A673 (cell line): Measurements from ENCODE around the gene NLRP1.

Source experiments
- EZH2 ChIP-seq: fragments of 200-600 bp; sonication (generic); IDR thresholded peaks from 2 replicates; pipeline ENCODE4 v1.6.1; 2017; ENCODE audit warnings: borderline replicate concordance, low read depth, mild to moderate bottlenecking, mixed read lengths, antibody characterized with exemption, low read length; ENCODE audit not compliant: poor library complexity, severe bottlenecking
- TF ChIP-seq, protein P1 (sequence below): fragments of 300-800, 200-600 bp; sonication (generic); conservative IDR thresholded peaks from 2 replicates; pipeline ENCODE4 v1.5.1; 2017; ENCODE audit warnings: low read depth, mild to moderate bottlenecking, antibody characterized with exemption, low read length, moderate library complexity, mixed read lengths

DNA sequence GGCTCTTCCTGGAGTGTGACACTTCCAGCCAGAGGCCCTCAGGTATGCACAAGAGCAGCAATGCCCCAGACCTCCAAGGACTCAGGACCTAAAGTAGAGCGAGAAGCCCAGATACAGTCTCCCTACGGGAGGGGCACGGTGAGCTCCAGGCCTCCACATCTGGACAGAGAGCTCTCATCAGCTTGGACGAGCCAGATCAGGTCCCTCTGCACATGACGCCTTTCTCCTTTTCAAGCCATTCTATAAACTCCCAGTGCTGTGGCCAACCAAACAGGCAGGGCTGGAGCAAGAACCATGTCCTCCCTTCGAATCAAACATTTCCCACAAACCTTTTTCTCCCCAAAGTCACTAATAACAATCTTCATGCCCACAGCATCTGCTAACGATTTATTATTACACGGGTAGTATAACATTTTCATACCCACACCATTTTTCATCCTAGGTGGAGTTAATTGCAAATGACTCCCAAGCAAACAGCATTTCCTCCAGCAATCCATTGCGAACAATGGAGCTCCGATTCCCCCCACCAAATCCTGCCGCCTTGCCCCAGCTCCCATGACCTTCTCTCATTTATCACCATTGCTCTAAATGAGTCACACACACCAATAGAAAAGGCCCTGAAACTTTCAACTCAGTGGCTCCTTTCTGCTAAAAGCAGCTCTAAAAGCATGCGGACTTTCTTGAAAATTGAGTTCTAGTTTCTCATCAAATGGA, 24.2 kb upstream of the NLRP1 start:
- TF ChIP-seq, protein P1, sequence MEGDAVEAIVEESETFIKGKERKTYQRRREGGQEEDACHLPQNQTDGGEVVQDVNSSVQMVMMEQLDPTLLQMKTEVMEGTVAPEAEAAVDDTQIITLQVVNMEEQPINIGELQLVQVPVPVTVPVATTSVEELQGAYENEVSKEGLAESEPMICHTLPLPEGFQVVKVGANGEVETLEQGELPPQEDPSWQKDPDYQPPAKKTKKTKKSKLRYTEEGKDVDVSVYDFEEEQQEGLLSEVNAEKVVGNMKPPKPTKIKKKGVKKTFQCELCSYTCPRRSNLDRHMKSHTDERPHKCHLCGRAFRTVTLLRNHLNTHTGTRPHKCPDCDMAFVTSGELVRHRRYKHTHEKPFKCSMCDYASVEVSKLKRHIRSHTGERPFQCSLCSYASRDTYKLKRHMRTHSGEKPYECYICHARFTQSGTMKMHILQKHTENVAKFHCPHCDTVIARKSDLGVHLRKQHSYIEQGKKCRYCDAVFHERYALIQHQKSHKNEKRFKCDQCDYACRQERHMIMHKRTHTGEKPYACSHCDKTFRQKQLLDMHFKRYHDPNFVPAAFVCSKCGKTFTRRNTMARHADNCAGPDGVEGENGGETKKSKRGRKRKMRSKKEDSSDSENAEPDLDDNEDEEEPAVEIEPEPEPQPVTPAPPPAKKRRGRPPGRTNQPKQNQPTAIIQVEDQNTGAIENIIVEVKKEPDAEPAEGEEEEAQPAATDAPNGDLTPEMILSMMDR: no peak
- TF ChIP-seq EZH2: no peak
